ENCODE measurements around the gene PPP1R2.
"Not testable (repeated sequence)": the region's sequence is repeated elsewhere in the genome, so short reads cannot be mapped to it uniquely, and the experiment has no call there.

Gene PPP1R2

DNA sequence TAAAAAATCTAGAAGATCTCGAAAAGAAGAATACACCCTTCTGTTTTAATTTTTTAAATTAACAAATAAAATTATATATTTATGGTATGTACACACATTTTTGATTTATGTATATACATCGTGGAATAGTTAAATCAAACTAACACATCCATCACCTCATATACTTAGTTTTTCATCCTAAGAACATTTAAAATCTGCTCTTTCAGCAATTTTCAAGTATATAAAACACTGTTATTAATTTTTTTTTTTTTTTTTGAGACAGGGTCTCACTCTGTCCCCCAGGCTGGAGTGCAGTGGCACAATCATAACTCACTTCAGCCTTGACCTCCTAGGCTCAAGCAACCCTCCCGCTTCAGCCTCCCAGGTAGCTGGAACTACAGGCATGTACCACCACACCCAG lies 67.5 kb downstream of the PPP1R2 start:
- Histone ChIP-seq H3K27me3 (ENCODE audit: control insufficient read depth in 5 of 5, insufficient read depth in 4 of 5, low read length in 5 of 5) (no peaks in the 10 kb centered on the region), H3K4me1 (ENCODE audit: control insufficient read depth in 5 of 5, insufficient read depth in 5 of 5, low read length in 5 of 5) (no peaks in the 10 kb centered on the region), H3K27ac (ENCODE audit: low read depth, low read length) (no peak overlapping the region), H3K4me3 (ENCODE audit: low read depth in 1 of 5, low read length in 5 of 5) (no peak overlapping the region), H3K36me3 (ENCODE audit: control insufficient read depth in 5 of 5, insufficient read depth in 5 of 5, low read length in 5 of 5) (no peaks in the 10 kb centered on the region), H3K9me3 (ENCODE audit: control insufficient read depth in 5 of 5, low read length in 5 of 5) (no peaks in the 10 kb centered on the region), H3K9ac (ENCODE audit: low read length in 5 of 5) (no peak overlapping the region)

DNA sequence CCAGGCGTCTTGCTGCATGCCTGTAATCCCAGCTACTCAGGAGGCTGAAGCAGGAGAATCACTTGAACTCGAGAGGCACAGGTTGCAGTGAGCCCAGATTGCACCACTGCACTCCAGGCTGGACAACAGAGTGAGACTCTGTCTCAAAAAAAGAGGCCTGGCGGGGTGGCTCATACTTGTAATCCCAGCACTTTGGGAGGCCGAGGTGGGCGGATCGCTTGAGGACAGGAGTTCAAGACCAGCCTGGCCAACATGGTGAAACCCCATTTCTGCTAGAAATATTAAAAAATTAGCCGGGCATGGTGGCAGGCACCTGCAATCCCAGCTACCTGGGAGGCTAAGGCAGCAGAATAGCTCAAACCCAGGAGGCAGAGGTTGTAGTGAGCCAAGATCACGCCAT lies 68.0 kb downstream of the PPP1R2 start:
- H3K9me3 ChIP-seq (ENCODE audit: control insufficient read depth in 5 of 5, low read length in 5 of 5); H3K27ac ChIP-seq (ENCODE audit: low read depth, low read length); H3K4me3 ChIP-seq (ENCODE audit: low read depth in 1 of 5, low read length in 5 of 5); H3K27me3 ChIP-seq (ENCODE audit: control insufficient read depth in 5 of 5, insufficient read depth in 4 of 5, low read length in 5 of 5); H3K36me3 ChIP-seq (ENCODE audit: control insufficient read depth in 5 of 5, insufficient read depth in 5 of 5, low read length in 5 of 5); H3K9ac ChIP-seq (ENCODE audit: low read length in 5 of 5); H3K4me1 ChIP-seq (ENCODE audit: control insufficient read depth in 5 of 5, insufficient read depth in 5 of 5, low read length in 5 of 5): not testable (repeated sequence)

DNA sequence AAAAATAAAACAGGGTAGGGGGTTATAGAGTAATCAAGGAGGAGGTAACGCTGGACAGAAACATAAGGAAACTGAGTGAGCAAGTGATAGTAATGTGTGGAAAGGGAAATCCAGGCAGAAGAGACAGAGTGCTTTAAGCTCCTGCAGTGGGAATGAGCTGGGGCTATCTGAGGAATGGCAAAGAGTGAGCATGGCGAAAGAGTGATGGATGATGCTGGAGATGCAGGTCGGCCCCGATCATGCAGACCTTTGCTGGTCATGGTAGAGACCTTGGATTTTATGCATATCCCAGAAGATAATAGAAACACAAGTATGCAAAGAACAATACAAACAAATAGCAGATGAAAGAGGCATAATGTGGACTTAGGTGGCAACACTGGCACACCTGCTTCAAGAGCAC lies 74.3 kb downstream of the PPP1R2 start:
- Histone ChIP-seq H3K36me3 (ENCODE audit: control insufficient read depth in 5 of 5, insufficient read depth in 5 of 5, low read length in 5 of 5) (no peaks in the 10 kb centered on the region), H3K27ac (ENCODE audit: low read depth, low read length) (no peak overlapping the region)

DNA sequence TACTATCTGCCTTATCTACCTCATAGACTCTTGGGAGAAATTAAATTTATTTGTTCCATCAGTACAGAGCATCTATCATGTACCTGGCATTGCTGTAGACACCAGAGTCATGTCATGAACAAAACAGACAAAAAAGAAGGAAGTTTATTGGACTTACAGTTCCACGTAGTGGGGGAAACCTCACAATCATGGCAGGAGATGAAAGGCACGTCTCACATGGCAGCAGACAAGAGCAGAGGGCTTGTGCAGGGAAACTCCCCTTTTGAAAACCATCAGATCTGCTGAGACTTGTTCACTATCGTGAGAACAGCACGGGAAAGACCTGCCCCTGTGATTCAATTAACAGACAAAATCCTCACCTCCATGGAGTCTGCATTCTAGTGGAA lies 74.7 kb downstream of the PPP1R2 start:
- Histone ChIP-seq H3K9ac (ENCODE audit: low read length in 5 of 5) (no peak overlapping the region), H3K27me3 (ENCODE audit: control insufficient read depth in 5 of 5, insufficient read depth in 4 of 5, low read length in 5 of 5) (no peaks in the 10 kb centered on the region), H3K4me3 (ENCODE audit: low read depth in 1 of 5, low read length in 5 of 5) (no peak overlapping the region), H3K9me3 (ENCODE audit: control insufficient read depth in 5 of 5, low read length in 5 of 5) (no peaks in the 10 kb centered on the region), H3K27ac (ENCODE audit: low read depth, low read length) (no peak overlapping the region), H3K36me3 (ENCODE audit: control insufficient read depth in 5 of 5, insufficient read depth in 5 of 5, low read length in 5 of 5) (no peaks in the 10 kb centered on the region), H3K4me1 (ENCODE audit: control insufficient read depth in 5 of 5, insufficient read depth in 5 of 5, low read length in 5 of 5) (no peaks in the 10 kb centered on the region)

More for the DNA sequence above, 74.3 kb downstream of the PPP1R2 start:
- H3K4me1 ChIP-seq (ENCODE audit: control insufficient read depth in 5 of 5, insufficient read depth in 5 of 5, low read length in 5 of 5) = no peaks in the 10 kb centered on the region
- H3K9ac ChIP-seq (ENCODE audit: low read length in 5 of 5) = no peak overlapping the region
- H3K4me3 ChIP-seq (ENCODE audit: low read depth in 1 of 5, low read length in 5 of 5) = no peak overlapping the region
- no peaks in the 10 kb centered on the region for H3K9me3 ChIP-seq (ENCODE audit: control insufficient read depth in 5 of 5, low read length in 5 of 5)
- no peaks in the 10 kb centered on the region for H3K27me3 ChIP-seq (ENCODE audit: control insufficient read depth in 5 of 5, insufficient read depth in 4 of 5, low read length in 5 of 5)

DNA sequence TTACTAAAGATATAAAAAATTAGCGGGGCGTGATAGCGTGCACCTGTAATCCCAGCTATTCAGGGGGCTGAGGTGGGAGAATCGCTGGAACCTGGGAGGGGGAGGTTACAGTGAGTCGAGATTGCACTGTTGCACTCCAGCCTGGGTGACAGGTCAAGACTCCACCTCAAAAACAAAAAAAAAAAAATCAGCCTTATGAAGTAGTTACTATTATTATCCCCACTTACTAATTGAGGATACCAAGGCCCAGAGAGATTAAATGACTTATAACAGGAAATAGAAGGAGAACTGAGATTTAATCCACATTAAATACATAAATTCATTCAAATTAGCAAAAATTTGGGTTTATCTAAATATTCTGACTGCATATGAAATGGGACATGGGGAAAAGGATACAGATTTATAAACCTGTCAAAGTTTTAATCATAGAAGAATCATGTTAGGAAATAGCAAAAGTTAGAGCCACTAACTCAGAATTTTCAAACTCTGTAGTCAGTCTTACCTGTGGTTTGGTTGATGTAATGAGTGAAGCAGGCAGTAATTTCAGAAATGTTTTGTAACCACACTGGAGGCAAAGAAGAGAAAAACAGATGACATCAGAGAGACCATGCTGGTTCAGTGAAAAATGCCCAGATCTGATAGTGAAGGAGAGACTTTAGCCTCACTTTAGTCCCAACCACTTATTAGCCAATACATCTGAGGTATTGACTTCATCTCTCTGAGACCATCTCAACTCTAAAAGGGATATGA lies 75.3 kb downstream of the PPP1R2 start:
- Histone ChIP-seq H3K9me3 (ENCODE audit: control insufficient read depth in 5 of 5, low read length in 5 of 5) (no peaks in the 10 kb centered on the region), H3K36me3 (ENCODE audit: control insufficient read depth in 5 of 5, insufficient read depth in 5 of 5, low read length in 5 of 5) (no peaks in the 10 kb centered on the region), H3K4me1 (ENCODE audit: control insufficient read depth in 5 of 5, insufficient read depth in 5 of 5, low read length in 5 of 5) (no peaks in the 10 kb centered on the region)

DNA sequence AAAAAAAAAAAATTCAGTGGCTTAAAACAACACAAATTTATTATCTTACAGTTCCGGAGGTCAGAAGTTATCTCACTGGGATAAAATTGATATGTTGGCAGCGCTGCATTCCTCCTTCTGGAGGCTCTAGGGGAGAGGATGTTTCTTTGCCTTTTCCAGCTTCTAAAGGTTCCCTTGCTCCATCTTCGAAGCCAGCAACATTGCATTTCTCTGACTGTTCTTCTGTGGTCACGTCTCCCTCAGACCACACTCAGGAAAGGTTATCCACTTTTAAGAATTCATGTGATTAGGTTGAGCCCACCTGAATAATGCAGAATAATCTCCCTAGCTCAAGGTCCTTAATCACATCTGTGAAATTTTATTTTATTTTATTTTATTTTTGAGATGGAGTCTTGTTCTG lies 76.9 kb downstream of the PPP1R2 start:
- H3K9ac ChIP-seq (ENCODE audit: low read length in 5 of 5) = no peak overlapping the region
- H3K27me3 ChIP-seq (ENCODE audit: control insufficient read depth in 5 of 5, insufficient read depth in 4 of 5, low read length in 5 of 5) = no peaks in the 10 kb centered on the region
- H3K27ac ChIP-seq (ENCODE audit: low read depth, low read length) = no peak overlapping the region
- H3K4me3 ChIP-seq (ENCODE audit: low read depth in 1 of 5, low read length in 5 of 5) = no peak overlapping the region
- no peaks in the 10 kb centered on the region for H3K36me3 ChIP-seq (ENCODE audit: control insufficient read depth in 5 of 5, insufficient read depth in 5 of 5, low read length in 5 of 5)
- H3K4me1 ChIP-seq (ENCODE audit: control insufficient read depth in 5 of 5, insufficient read depth in 5 of 5, low read length in 5 of 5) = peaks cover 0 to 1% (median 0%) of the 10 kb centered on the region in 5 donors
- no peaks in the 10 kb centered on the region for H3K9me3 ChIP-seq (ENCODE audit: control insufficient read depth in 5 of 5, low read length in 5 of 5)

More for the DNA sequence above, 75.3 kb downstream of the PPP1R2 start:
- no peak overlapping the region for H3K27ac ChIP-seq (ENCODE audit: low read depth, low read length)
- no peak overlapping the region for H3K4me3 ChIP-seq (ENCODE audit: low read depth in 1 of 5, low read length in 5 of 5)
- H3K27me3 ChIP-seq (ENCODE audit: control insufficient read depth in 5 of 5, insufficient read depth in 4 of 5, low read length in 5 of 5) = no peaks in the 10 kb centered on the region
- no peak overlapping the region for H3K9ac ChIP-seq (ENCODE audit: low read length in 5 of 5)
